ENCODE data around the gene COL9A2.

DNA sequence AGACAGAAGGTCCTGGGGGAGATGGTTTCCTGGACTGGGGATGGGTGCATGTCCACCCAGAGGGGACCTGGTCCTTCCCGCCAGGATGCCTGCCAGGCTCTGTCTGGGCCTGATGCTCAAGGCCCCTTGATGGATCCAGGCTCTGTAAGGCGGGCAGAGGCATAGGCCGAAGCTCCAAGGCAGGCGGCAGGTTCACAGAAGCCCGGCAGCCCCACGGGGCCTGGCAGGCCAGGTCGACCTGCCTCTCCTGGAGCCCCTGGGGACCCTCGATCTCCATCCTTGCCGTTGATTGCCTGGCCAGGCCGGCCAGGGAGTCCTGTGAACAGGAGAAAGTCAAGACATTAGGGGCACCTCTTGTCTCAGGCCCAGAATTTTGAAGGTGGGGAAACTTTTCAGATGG, 16.0 kb downstream of the COL9A2 start:
- no peak for TF ChIP-seq CTCF (IDR thresholded peaks at IDR 0.05)
- no peak for TF ChIP-seq EP300 (IDR thresholded peaks at IDR 0.05)
- no peak for TF ChIP-seq POLR2A (IDR thresholded peaks at IDR 0.05)
